ENCODE measurements around the gene ADAMTS15.

DNA sequence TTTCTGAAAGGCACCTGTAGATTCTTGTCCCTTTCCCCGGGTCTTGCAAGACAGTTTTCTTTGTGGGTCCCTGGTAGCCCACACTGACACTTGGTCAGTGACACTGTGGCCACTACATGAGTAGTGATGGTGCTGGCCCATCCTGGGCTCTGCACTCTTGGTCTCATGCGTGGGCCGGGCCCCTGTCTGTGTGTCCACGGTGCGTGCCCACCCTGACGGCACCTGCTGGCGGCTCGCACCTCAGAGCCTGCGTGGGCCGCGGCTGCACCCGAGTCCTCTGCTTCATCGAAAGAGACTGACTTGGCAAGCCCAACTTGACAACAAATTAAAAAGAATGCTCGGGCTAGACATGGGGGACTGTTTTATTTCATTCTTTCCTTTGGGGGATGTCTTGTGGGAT is 37.5 kb downstream of the ADAMTS15 start:
- TF ChIP-seq RFX5 (IDR thresholded peaks at IDR 0.05; ENCODE audit: low read depth, low read length) (no peak), MXI1 (IDR thresholded peaks at IDR 0.05; ENCODE audit: borderline replicate concordance, low read depth, low read length) (no peak)
- TF ChIP-seq, protein P1, sequence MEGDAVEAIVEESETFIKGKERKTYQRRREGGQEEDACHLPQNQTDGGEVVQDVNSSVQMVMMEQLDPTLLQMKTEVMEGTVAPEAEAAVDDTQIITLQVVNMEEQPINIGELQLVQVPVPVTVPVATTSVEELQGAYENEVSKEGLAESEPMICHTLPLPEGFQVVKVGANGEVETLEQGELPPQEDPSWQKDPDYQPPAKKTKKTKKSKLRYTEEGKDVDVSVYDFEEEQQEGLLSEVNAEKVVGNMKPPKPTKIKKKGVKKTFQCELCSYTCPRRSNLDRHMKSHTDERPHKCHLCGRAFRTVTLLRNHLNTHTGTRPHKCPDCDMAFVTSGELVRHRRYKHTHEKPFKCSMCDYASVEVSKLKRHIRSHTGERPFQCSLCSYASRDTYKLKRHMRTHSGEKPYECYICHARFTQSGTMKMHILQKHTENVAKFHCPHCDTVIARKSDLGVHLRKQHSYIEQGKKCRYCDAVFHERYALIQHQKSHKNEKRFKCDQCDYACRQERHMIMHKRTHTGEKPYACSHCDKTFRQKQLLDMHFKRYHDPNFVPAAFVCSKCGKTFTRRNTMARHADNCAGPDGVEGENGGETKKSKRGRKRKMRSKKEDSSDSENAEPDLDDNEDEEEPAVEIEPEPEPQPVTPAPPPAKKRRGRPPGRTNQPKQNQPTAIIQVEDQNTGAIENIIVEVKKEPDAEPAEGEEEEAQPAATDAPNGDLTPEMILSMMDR (conservative IDR thresholded peaks at IDR 0.05; ENCODE audit: low read depth, low read length): no peak

Measured in IMR-90 (cell line).